ENCODE data around the gene PDSS2. TPM values are rescaled to one million over a fixed set of nuclear protein-coding genes. Genes with fewer than 3 reads are reported as not detected.
A peak's percentile ranks its signal among the peaks of the same experiment; 100 is the strongest.

PDSS2 gene
- polyA plus RNA-seq, 1 of the 3 experiments (the other 2 are of a cell fraction): 5.6 TPM

GRCh38 chr6:107493158-107494057 lies 34.0 kb upstream of the PDSS2 start (continued):
- no peak for TF ChIP-seq GABPA (IDR thresholded peaks at IDR 0.05; ENCODE audit: low read depth)

DNA sequence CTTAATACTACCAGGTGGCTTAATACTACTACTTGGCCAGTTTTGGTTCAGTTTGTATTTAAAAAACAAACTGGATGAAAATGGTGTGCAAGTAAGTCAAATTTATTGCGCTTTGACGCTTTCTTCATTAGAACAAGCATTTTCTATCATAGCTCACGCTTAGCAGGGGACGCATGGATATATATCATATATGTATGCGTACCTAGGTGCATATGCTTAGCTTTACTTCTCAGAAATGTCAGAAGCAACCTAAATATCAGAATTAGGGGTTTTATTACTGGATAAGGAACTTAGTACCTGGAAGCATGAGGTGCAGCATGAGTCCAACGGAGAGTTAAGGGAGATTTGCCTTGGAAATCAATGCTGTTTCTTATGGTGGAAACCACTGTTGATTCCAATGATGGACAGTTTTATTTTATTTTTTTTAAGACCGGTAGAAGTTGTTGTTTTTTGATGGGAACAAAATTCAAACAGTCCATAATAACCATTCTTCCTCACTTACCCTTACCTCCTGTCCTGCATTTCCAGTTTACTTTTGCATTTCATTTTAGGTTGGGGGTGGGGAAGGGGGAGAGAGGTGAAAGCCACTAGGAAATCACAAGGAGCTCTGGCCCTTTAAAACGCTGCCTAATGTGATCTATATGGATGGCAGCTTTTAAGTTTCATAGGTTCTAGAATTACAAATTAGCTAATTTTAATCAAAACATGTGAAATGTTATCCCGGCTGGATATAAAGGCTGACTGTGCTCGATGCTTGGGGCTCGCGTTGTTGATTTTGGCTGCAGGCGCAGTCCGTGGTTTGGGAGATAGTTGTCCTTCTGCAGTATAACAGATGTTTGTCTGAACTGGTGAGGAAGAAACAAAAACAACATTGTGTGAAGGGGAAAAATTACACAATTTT lies 32.6 kb upstream of the PDSS2 start:
- Histone ChIP-seq H3K4me3 (ENCODE audit: low read depth in 2 of 2, low read length in 1 of 2) (peak overlapping the region; percentile 59 to 77; a peak in 3 of 4 replicates), H3K27me3 (ENCODE audit: insufficient read depth) (no peaks in the 10 kb centered on the region), H3K27ac (ENCODE audit: low read depth in 2 of 2, low read length in 1 of 2) (peak overlapping the region in 1 of 2 experiments; percentile 71; a peak in 2 of 4 replicates), H3K4me2 (peak overlapping the region; percentile 82), H3K36me3 (replicated peaks in 1 of 2; ENCODE audit: control insufficient read depth in 1 of 2, insufficient read depth in 2 of 2, low read length in 1 of 2) (no peaks in the 10 kb centered on the region), H3K9me3 (no peaks in the 10 kb centered on the region), H3K4me1 (ENCODE audit: control insufficient read depth in 1 of 2, insufficient read depth in 2 of 2, low read depth in 1 of 2, low read length in 1 of 2) (peaks cover 13 to 38% of the 10 kb centered on the region in 2 experiments), H3K9me2 (no peaks in the 10 kb centered on the region), H4K20me1 (ENCODE audit: insufficient read depth) (peaks cover 4% of the 10 kb centered on the region; the same call in 1 of the 2 replicates), H3F3A (replicated peaks; ENCODE audit: insufficient read depth) (peaks cover 17% of the 10 kb centered on the region), H2AFZ (ENCODE audit: low read depth) (no peak overlapping the region), H3K79me2 (ENCODE audit: insufficient read depth) (no peaks in the 10 kb centered on the region), H3K9ac (no peak overlapping the region)
- TF ChIP-seq CHD2 (IDR thresholded peaks at IDR 0.05; ENCODE audit: low read length, partially characterized antibody) (peak; percentile 42), REST (IDR thresholded peaks at IDR 0.05; ENCODE audit: low read depth, low read length) (no peak), GABPA (IDR thresholded peaks at IDR 0.05; ENCODE audit: low read depth) (no peak), NFIC (IDR thresholded peaks at IDR 0.05; ENCODE audit: borderline replicate concordance) (peak; percentile 76), TCF12 (IDR thresholded peaks at IDR 0.05) (peak; percentile 64), MXI1 (IDR thresholded peaks at IDR 0.05; ENCODE audit: low read depth, low read length) (no peak), USF2 (IDR thresholded peaks at IDR 0.05; ENCODE audit: borderline replicate concordance, low read depth, low read length) (no peak)
- TF ChIP-seq, protein P1, sequence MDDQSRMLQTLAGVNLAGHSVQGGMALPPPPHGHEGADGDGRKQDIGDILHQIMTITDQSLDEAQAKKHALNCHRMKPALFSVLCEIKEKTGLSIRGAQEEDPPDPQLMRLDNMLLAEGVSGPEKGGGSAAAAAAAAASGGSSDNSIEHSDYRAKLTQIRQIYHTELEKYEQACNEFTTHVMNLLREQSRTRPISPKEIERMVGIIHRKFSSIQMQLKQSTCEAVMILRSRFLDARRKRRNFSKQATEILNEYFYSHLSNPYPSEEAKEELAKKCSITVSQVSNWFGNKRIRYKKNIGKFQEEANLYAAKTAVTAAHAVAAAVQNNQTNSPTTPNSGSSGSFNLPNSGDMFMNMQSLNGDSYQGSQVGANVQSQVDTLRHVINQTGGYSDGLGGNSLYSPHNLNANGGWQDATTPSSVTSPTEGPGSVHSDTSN (IDR thresholded peaks at IDR 0.05): no peak
- ChIA-PET CTCF (interaction anchor here (0.6 to 8.3 kb wide), 13 partner anchors 33 to 217 kb away, joined by 3 to 35 read pairs (median 6); partner anchors contain the start of gene PDSS2), POLR2A (interaction anchor here (0.8 to 1.5 kb wide), 6 partner anchors 49 to 166 kb away, joined by 3 to 6 read pairs (median 3); no protein-coding TSS in a partner anchor)
- 47% methylated on average over 14 of the region's 14 CpGs for WGBS (ENCODE audit: low lambda C conversion rate)
- DNase-seq: no peak
